ENCODE data around the gene LTBP2.

Gene LTBP2

GRCh38 chr14:74476607-74477006 lies 135.4 kb downstream of the LTBP2 start:
- DNase-seq (ENCODE audit: low read depth) = no peak
- H3K4me3 ChIP-seq (ENCODE audit: low read depth, low read length) = no peak overlapping the region
- TF ChIP-seq CTCF (IDR thresholded peaks at IDR 0.05; ENCODE audit: insufficient read depth, low read depth, low read length, missing control alignments) = no peak

- H3K4me3 ChIP-seq (ENCODE audit: low read depth, low read length) = no peak overlapping the region
- DNase-seq (ENCODE audit: low read depth) = no peak
- no peak for TF ChIP-seq CTCF (IDR thresholded peaks at IDR 0.05; ENCODE audit: insufficient read depth, low read depth, low read length, missing control alignments)
Observed at GRCh38 chr14:74476107-74476506, 135.9 kb downstream of the LTBP2 start.

GRCh38 chr14:74475678-74476077 lies 136.4 kb downstream of the LTBP2 start:
- TF ChIP-seq CTCF (IDR thresholded peaks at IDR 0.05; ENCODE audit: insufficient read depth, low read depth, low read length, missing control alignments) = no peak
- no peak for DNase-seq (ENCODE audit: low read depth)
- no peak overlapping the region for H3K4me3 ChIP-seq (ENCODE audit: low read depth, low read length)

- no peak overlapping the region for H3K4me3 ChIP-seq (ENCODE audit: low read depth, low read length)
- DNase-seq (ENCODE audit: low read depth) = no peak
- TF ChIP-seq CTCF (IDR thresholded peaks at IDR 0.05; ENCODE audit: insufficient read depth, low read depth, low read length, missing control alignments) = no peak
Observed at GRCh38 chr14:74474376-74474775, 137.7 kb downstream of the LTBP2 start.

GRCh38 chr14:74472601-74473000 lies 139.4 kb downstream of the LTBP2 start:
- TF ChIP-seq CTCF (IDR thresholded peaks at IDR 0.05; ENCODE audit: insufficient read depth, low read depth, low read length, missing control alignments) = no peak
- no peak for DNase-seq (ENCODE audit: low read depth)
- no peak overlapping the region for H3K4me3 ChIP-seq (ENCODE audit: low read depth, low read length)

- TF ChIP-seq CTCF (IDR thresholded peaks at IDR 0.05; ENCODE audit: insufficient read depth, low read depth, low read length, missing control alignments) = no peak
- no peak overlapping the region for H3K4me3 ChIP-seq (ENCODE audit: low read depth, low read length)
- DNase-seq (ENCODE audit: low read depth) = no peak
Observed at GRCh38 chr14:74469548-74470518, 142.2 kb downstream of the LTBP2 start.

All from GM12865 (cell line).